GM21576 (cell line): ENCODE results near the gene CYFIP2.

Source experiments
- ATAC-seq: cut with Tn5 transposase; IDR thresholded peaks from one replicate; pipeline ENCODE4 v1.9.1; 2021; ENCODE audit warnings: mild to moderate bottlenecking, moderate library complexity; ENCODE audit not compliant: unreplicated experiment

CYFIP2 gene

DNA sequence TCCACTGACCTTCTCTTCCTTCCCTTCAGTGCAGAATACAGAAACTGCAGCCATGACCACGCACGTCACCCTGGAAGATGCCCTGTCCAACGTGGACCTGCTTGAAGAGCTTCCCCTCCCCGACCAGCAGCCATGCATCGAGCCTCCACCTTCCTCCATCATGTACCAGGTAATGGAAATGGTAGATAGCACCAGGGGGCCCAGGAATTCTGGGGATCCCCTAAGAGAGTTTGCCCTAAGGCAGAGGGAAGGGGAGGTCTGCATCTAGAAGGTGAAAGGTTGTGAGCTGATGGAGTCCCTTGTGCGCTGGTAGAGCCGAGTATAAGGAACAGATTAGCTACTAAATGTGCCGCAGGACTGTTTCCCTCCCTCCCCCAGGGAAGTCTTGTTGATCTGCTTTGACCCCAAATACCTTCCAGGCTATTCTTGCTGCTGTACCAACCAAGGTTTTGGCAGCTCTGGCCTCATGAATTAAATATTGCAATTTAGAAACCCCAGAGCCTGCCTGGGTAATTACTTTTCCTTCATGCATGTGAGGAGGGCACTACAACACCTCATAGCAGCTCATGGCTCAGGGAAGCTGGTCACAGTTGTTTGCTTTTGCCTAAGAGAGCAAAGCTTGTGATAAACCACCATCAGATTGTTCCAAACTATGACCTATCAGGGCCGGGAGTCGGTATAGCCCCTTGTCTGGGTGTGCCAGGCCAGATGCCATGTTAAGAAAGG is 19.6 kb downstream of the CYFIP2 start:
- ATAC-seq: no peak

DNA sequence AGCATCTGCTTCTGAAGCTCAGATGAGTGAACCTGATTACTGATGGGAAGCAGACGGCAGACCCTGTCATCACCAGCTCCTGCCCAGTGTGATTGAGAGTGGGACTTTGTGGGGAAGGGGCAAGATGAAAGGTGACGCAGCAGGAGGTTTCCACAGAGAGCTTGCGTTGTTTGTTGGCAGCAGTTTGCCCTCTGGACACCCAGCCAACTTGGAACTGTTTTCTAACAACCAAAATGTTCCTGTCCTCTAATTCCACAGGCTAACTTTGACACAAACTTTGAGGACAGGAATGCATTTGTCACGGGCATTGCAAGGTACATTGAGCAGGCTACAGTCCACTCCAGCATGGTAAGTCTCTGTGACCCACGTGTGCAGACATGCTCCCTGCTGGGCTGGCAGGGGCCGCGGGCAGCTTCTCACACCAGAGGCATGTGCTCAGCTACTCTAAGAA is 20.9 kb downstream of the CYFIP2 start:
- no peak for ATAC-seq

DNA sequence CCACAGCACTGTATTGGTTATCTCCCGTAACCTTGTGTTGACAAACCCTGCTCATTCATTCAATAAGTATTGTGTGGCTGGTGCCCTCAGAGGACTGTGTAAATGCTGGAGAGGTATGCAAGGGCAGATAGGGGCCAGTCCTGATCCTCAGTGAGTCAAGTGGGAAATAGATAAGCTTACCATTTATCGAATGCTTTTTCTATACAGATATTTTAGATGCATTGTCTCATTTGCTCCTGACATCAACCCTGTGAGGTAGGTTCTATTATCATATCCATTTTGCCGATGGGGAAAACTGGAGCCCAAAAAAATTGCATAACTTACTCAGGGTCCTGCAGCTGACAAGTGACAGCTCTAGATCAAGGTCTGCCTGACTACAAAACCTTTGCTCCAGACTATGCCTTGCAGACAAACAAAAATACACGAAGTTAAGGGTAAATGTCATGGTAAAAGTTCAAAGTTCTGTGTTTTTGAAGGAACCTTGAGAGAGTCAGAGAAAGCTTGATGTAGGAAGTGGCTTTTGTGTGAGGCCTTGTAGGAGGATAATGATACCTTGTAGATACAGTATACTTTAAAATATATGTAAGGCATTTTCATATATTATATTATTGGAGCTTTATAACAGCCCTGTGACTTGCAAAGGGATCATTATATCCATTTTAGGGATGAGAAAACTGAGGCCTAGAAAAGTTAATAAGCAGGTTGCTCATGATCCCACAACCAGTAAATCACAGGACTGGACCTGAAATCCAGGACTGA is 22.7 kb downstream of the CYFIP2 start:
- no peak for ATAC-seq

DNA sequence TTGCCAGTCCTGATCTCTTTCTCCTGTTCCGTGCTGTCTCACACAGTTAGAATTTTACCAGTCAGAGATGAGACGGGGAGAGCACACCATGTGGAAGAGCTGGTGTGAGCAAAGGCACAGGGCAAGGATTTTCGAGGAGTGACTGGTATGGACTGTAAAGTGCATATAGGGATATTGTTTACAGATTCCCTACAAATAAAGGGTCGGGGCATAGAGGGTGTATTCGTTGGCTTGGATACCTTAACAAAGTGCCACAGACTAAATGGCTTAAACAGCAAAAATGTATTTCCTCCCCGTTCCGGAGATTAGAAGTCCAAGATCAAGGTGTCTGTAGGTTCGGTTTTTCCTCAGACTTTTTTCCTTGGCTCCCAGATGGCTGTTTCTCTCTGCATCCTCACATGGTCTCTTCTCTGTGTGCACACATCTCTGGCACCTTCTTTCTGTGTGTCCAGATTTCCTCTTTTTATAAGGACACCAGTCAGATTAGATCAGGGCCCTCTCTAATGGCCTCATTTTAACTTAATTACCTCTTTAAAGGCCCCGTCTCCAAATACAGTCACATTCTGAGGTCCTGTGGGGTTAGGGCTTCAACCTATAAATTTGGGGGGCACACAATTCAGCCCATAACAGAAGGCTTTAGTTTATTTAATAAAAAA is 23.4 kb downstream of the CYFIP2 start:
- ATAC-seq: no peak

DNA sequence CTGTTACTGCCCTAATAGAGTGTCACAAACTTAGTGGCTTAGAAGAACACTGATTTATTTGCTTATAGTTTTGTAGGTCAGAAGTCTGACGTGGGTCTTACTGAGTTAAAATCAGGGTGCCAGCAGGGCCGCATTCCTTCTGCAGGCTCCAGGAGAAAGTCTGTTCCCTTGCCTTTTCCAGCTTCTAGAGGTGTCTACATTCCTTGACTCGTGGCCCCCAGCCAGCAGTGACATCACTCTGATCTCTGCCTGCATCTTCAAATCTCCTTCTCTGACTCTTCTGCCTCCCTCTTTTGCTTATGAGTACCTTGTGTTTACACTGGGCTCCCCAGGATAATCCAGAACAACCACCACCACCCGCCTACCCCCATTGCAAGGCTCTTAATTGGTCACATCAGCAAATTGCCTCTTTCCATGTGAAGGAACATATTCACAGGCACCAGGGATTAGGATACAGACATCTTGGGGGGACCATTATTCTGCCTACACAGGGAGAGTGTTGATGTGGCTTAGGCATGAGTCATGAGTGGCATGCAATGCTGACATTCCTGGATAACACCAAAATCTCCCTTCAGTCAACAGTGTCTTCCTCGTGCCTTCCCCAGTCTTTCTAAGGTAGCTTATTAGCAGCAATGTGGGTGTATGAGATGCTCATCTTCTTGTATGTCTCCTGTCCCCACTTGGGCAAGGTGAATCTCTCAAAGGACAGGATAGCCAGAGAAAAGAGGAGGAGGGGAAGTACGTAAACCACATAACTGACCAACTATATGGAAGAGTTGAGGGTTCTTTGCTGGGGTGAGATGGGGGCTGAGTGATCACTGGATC is 24.4 kb downstream of the CYFIP2 start:
- ATAC-seq: no peak

DNA sequence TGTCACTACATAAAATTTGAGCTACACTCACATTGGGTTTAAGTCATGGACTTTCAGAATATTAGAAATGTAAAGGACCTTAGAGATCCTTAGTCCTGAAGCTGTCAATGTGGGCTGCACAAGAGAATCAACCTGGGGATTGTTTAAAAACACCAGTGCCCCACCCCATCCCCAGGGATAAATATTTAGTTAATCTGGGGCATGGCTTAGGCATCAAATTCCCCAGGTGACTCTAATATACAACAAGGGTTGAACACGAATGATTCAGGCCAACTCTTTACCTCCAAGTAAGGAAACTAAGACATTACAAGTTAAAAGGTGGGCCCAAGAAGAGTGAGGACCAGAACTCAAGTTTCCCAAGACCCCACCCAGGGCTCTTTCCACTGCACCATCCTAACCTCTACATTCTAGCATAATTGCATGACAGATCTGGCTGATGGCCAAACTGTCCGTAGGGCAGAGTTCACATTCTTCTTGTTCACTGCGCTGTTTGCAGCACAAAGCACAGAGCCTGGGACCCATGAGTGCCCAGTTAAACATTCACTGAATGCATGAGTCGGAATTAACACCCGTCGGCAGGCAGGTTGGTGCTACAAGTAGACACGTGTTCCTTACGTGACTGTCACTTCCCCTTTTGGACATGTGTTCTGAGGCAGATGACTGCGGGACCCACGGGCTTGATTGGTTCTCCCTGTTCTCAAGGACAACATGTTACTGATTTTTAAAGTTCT is 25.2 kb downstream of the CYFIP2 start:
- peak; percentile 85 for ATAC-seq

DNA sequence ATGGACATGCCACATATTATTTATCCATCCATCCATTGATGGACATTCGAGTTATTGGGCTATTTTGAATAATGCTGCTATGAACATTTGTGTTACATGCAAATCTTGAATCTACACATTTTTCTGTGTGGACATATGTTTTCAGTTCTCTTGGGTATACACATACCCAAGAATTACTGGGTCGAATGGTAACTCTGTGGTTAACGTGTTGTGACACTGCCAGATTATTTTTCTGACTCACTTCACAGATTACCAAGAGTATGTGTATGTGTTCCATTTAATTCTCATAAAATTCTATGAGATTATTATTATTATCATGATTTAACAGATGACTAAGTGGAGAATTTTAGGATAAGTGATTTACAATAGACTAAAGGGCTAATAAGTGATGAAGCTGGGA is 26.7 kb downstream of the CYFIP2 start:
- no peak for ATAC-seq

DNA sequence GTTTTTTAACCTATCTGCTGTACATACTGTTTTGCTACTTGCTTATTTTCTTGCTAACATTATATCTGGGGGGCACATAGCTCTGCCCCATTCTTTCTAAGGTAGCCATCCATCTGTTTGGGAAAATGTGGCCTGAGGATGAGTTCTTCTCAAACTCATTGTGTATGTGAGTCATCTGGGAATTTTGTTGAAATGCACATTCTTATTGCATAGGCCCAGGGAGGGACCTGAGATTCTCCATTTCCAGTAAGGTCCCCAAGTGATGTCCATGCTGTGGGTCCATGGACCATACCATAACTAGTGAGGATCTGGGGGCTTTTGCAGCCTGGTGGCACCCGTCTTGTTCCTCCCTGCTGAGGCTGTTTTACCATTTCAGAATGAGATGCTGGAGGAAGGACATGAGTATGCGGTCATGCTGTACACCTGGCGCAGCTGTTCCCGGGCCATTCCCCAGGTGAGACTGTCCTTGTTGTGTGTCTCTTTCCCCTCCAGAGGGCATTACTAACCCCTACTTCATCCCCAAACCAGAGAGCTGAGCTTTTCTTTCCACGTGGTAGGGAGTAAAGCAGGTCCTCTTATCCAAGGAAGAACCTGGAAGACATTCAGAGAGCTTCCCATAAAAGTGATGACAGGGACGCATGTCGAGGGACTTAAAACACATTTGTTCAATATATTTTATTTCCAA is 28.6 kb downstream of the CYFIP2 start:
- no peak for ATAC-seq

DNA sequence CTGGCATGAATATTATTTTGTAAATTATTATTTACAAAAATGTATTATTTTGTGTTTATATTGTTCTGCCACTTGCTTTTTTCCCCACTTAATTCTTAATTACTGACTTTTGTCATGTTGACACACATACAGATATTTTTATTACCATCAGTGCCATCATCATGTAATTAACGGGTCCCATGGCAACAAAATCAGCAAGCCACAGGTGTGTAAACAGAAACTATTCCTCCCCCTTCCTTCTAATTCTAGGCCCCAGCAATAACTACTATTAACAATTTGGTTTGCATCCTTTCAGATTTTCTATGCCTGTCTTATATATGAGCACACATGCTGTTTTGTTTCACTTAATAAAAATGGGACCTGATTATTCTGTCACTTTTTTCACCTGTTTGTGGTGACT is 29.3 kb downstream of the CYFIP2 start:
- no peak for ATAC-seq

DNA sequence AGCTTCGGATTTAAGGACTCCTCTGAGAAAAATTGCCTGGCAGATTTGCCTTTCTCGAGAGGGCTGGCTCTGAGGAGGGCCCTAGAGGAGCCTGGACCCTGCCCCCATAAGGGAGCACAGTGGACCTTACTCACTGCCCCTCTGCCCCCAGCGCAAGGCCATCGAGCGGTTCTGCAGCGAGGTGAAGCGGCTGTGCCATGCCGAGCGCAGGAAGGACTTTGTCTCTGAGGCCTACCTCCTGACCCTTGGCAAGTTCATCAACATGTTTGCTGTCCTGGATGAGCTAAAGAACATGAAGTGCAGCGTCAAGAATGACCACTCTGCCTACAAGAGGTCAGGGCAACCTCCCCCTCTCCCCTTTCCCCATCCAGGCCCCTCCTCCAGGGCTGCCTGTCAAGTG is 34.6 kb downstream of the CYFIP2 start:
- no peak for ATAC-seq

DNA sequence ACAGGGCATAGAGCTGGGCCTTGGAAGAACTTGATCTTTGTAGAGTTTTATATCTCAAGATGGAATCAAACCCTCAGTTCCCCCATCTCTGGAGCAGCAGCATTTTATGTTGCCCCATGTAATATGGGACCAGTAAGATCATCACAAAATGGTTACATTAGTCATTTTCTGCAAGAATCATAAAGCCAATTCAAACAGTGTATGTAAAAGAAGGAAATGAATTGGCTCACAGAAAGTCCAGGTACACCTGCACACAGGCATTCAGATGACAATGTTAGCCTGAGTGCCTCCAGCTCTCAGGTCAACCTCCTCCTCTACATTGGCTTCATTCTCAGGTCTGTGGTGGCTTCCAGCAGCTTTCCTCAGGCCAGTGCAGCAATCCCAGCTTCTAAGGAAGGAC is 35.1 kb downstream of the CYFIP2 start:
- no peak for ATAC-seq

DNA sequence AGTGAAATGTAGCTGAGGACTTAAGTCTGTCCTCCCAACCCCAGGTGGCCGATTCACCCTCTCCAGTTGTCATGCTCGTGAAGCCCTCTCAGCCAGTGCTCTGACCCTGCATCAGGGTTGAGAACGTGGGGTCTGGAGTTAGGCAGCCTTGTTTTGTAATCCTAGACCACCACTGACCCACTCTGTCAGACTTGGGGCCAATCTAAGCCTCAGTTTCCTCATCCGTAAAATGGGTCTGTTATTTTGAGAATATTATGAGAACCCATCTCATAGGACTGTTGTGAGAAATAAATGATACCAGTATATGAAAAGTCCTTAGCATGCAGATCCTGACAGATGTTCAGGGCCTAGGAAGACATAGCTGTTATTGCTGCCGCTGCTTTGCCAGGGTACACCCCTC is 37.1 kb downstream of the CYFIP2 start:
- ATAC-seq: no peak

DNA sequence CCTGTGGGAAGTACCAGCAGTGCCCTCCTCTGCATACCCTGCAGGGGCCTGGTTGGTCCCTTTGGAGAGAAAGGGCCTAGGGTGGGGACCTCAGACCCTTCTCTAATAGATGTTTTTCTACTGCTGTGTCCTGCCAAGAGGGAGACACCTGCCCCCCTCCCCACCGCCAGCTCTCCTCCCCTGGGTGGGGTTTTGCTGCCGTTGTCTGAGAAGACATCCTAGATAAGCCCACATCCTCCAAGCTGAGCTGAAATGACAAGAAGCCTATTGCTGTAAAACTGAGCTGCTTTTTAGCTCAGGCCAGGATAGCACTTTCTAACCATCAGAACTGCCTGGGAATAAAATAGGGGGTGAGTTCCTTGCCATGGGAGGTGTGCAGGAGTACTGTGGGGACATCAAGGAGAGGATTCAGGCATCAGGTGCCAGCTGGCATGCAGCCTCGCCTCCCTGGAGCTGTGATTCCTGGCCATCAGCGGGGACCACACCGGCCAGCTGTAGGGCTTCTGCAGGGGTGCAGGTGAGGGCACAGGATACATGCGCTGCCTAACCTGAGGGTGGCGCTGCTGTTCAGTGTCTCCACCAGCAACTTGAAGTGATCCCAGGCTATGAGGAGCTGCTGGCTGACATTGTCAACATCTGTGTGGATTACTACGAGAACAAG is 37.9 kb downstream of the CYFIP2 start:
- ATAC-seq: no peak

DNA sequence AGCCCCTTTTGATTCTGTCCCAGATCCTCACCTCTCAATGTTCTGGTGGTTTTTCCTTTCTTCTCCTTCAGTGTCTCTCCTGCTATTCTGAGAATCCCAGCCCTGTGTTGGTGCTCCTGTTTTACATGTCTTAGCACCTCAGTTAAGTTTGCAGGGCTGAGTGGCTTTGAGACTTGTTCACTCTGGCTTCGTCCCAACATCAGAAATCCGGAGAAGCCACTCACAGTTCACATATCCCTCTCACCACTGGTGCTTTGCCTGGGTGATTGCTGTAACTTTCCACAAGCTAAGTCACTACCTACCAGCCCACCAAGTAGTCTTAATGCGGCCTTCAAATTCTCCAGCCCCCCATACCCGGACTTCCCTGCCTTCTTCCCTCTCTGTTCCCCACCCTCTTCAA is 40.2 kb downstream of the CYFIP2 start:
- no peak for ATAC-seq

DNA sequence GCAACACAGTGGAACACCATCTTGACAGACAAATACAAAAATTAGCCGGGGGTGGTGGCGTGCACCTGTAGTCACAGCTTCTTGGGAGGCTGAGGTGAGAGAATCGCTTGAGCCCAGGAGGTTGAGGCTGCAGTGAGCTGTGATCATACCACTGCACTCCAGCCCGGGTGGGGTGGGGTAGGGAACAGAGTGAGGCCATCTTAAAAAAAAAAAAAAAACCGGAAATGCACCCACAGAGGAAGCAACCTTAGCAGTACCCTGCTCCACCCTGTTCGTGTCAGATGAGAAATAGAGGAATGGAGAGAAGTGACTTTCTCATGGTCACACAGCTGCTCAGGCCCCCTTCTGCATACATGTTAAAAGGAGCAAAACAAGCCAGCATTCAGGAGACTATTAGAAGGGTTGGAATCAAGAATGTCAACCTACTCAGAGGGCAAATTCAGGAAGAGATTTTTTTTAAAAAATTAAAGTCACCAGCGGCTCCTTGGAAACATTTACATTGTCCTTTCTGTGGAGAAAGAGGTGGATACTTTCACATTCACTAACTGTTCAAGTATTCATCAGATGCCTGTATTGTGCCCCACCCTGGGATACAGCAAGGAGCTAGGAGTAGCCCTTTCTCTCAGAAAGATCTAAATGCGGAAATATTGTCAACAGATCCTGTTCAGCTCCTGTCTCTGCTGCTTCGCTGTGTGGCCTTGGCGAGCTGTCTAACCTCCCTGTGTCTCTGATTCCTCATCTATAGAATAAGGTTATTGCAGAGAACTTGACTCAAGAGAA is 41.0 kb downstream of the CYFIP2 start:
- ATAC-seq: no peak

DNA sequence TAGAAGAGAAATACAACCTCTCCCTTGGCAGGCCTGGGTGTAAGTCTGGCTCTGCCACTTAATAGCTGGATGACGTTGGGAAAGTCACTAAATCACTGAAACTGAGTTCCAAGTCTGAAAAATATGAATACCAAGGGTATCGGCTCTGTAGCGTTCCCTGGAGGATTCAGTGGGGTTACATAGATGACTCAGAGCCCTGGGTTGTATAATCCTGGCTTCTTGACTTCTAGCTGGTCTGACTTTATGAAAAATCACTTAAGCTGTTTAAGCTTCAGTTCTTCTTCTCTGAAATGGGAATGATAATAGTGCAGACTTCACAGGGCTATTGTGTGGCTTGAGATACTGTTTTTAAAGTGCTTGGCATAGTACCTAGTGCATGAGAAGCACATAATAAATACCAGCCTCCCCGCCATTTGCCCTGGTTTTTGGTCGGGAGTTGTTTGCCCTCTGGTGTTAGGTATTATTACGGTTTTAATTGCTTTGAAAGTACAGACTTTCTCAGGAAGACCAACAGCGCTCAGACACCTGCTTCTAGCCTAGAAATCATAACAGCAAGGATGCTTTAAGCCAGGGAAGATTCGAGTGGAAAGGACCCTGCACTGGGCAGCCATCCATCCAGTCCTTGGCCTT is 43.0 kb downstream of the CYFIP2 start:
- ATAC-seq: no peak

DNA sequence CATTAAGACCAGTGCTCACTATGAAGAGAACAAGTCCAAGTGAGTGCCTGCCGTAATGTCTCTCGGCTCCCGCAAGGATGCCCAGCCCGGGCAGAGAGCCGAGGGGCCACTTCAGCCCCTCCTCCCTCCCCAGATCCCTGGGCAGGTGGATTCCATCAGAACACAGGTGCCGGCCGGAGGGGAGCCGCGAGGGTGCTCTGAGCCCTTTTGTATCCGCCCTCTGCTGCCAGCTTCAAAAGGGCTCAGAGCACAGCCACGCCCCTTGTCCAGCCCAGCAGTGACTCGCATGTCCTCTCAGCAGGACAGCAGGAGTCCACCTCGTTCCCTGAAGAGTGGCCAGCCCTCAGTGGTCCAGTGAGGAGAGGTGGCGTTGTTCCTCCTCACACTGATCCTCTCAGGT is 43.9 kb downstream of the CYFIP2 start:
- no peak for ATAC-seq

DNA sequence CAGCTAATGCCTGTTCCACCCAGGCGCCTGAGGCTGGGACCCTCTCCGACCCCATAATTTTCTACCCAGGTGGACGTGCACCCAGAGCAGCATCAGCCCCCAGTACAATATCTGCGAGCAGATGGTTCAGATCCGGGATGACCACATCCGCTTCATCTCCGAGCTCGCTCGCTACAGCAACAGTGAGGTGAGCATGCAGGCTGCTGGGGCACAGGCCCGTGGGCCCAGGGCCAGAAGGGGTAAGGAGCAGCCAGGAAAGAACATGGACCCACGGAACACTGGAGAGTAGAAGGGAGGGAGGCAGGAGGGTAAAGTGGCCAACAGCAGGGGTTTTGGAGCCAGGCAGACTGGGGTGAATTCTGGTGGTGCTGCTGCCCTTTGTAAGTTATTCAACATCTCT is 45.7 kb downstream of the CYFIP2 start:
- ATAC-seq: no peak
